B cell (primary cell): ENCODE data around the gene PRRT3. TPM values are rescaled to one million over a fixed set of nuclear protein-coding genes. Genes with fewer than 3 reads are reported as not detected.

ENCODE experiments used
- ATAC-seq: fragments of 200-7000 bp; cut with Tn5 transposase; one replicate; pipeline ENCODE4 v1.10.0; 2021; ENCODE audit warnings: low read depth, mild to moderate bottlenecking, moderate number of reproducible peaks, moderate library complexity
- CTCF ChIA-PET: fragments of 350-600 bp; sonication (Branson Sonifier 250); formaldehyde crosslinking; loops from one replicate; lab custom pipeline; 2021; ENCODE audit warnings: antibody characterized with exemption, inconsistent platforms; lab: Charles Lee
- POLR2A ChIA-PET: fragments of 350-600 bp; sonication (Branson Sonifier 250); formaldehyde crosslinking; loops from one replicate; lab custom pipeline; 2021; ENCODE audit warnings: antibody characterized with exemption; lab: Charles Lee
- DNase-seq: peaks from one replicate; pipeline ENCODE4 v3.0.0; 2013
- H2AFZ ChIP-seq: 2 replicates; pipeline ENCODE4 v1.6.1; 2012; ENCODE audit warnings: mild to moderate bottlenecking, low read depth, low read length; ENCODE audit not compliant: insufficient read depth, poor library complexity, severe bottlenecking
- H3K27ac ChIP-seq, 2 donors: 1 replicate in 1 of 2; 2 replicates in 1 of 2; pipeline ENCODE4 v1.5.1; 2012 to 2013; ENCODE audit warnings: low read length in 2 of 2, mild to moderate bottlenecking in 2 of 2, moderate library complexity in 1 of 2
- H3K27me3 ChIP-seq, 4 experiments: fragments of 200-600 bp in 1 of 4; sonication (generic) in 1 of 4; replicated peaks in 1 of 4; 1 replicate in 2 of 4; 2 replicates in 2 of 4; pipeline versions ENCODE4 v1.6.1 to v1.7.0; 2013 to 2016; ENCODE audit warnings: low read length in 3 of 4, mild to moderate bottlenecking in 2 of 4, mixed read lengths in 1 of 4, moderate library complexity in 1 of 4; ENCODE audit not compliant: insufficient read depth in 4 of 4, control insufficient read depth in 3 of 4; ENCODE audit errors: control extremely low read depth in 1 of 4
- H3K36me3 ChIP-seq, 2 experiments: replicated peaks in 1 of 2; 1 replicate in 1 of 2; 2 replicates in 1 of 2; pipeline versions ENCODE4 v1.6.1 to v1.7.1; 2013; ENCODE audit warnings: low read length in 1 of 2; ENCODE audit not compliant: insufficient read depth in 2 of 2, control insufficient read depth in 1 of 2; ENCODE audit errors: control extremely low read depth in 1 of 2, extremely low read depth in 1 of 2
- H3K4me1 ChIP-seq, 2 donors: fragments of 200-600 bp in 1 of 2; sonication (generic) in 1 of 2; 1 replicate in 1 of 2; 2 replicates in 1 of 2; pipeline versions ENCODE4 v1.5.1 to v1.6.1; 2013 to 2017; ENCODE audit warnings: low read length in 2 of 2; ENCODE audit not compliant: control insufficient read depth in 2 of 2, insufficient read depth in 2 of 2
- H3K4me2 ChIP-seq: replicated peaks from 2 replicates; pipeline ENCODE3; 2012; ENCODE audit warnings: mild to moderate bottlenecking, low read depth, low read length; ENCODE audit not compliant: poor library complexity, severe bottlenecking
- H3K4me3 ChIP-seq, 5 experiments: fragments of 200-600 bp in 1 of 5; sonication (generic) in 1 of 5; 1 replicate in 3 of 5; 2 replicates in 2 of 5; pipeline versions ENCODE4 v1.5.1 to v1.7.0; 2011 to 2016; ENCODE audit warnings: low read length in 4 of 5, mild to moderate bottlenecking in 4 of 5, low read depth in 2 of 5, control low read depth in 1 of 5, moderate library complexity in 1 of 5; ENCODE audit not compliant: insufficient read depth in 1 of 5; ENCODE audit errors: control extremely low read depth in 1 of 5, extremely low read depth in 1 of 5
- H3K79me2 ChIP-seq: fragments of 200-600 bp; sonication (generic); one replicate; pipeline ENCODE4 v1.6.0; 2016; ENCODE audit warnings: low read length; ENCODE audit not compliant: control insufficient read depth, insufficient read depth
- H3K9ac ChIP-seq: fragments of 200-600 bp; sonication (generic); 2 replicates; pipeline ENCODE4 v1.6.1; 2017; ENCODE audit warnings: mild to moderate bottlenecking, low read length, moderate library complexity
- H3K9me3 ChIP-seq, 3 donors: one replicate each; pipeline versions ENCODE4 v1.6.1 to v1.7.1; 2013; ENCODE audit warnings: low read length in 2 of 3; ENCODE audit not compliant: control insufficient read depth in 2 of 3, insufficient read depth in 1 of 3; ENCODE audit errors: control extremely low read depth in 1 of 3
- H4K20me1 ChIP-seq: 2 replicates; pipeline ENCODE4 v1.6.0; 2012; ENCODE audit warnings: mild to moderate bottlenecking, low read length; ENCODE audit not compliant: insufficient read depth, control insufficient read depth, poor library complexity, severe bottlenecking
- H3K27ac Mint-ChIP-seq: one replicate; pipeline ENCODE4 v1.8.0; 2021; ENCODE audit warnings: mixed read lengths
- H3K27me3 Mint-ChIP-seq: one replicate; pipeline ENCODE4 v1.8.0; 2021; ENCODE audit warnings: mixed read lengths
- H3K4me1 Mint-ChIP-seq: one replicate; pipeline ENCODE4 v1.8.0; 2021; ENCODE audit warnings: mixed read lengths
- H3K4me3 Mint-ChIP-seq: one replicate; pipeline ENCODE4 v1.8.0; 2021; ENCODE audit warnings: mixed read lengths
- H3K9me3 Mint-ChIP-seq: one replicate; pipeline ENCODE4 v1.8.0; 2022; ENCODE audit warnings: mixed read lengths; ENCODE audit not compliant: insufficient read depth
- CTCF ChIP-seq: fragments of 200-600 bp; IDR thresholded peaks from one replicate; pipeline ENCODE4 v1.8.0; 2022; ENCODE audit warnings: antibody characterized with exemption, mild to moderate bottlenecking
- EZH2 ChIP-seq: IDR thresholded peaks from 2 replicates; pipeline ENCODE4 v1.6.1; 2012; ENCODE audit warnings: borderline replicate concordance, low read depth, mild to moderate bottlenecking, moderate library complexity, low read length; ENCODE audit not compliant: insufficient read depth, poor library complexity, severe bottlenecking
- WGBS: methylation state at CpG from one replicate; pipeline ENCODE4 v1.1.5; 2013; ENCODE audit warnings: missing lambda C conversion rate; ENCODE audit not compliant: insufficient coverage; 5-methylcytosine and 5-hydroxymethylcytosine counted together
- intact Hi-C: fragments of 100-400 bp; cut with micrococcal nuclease; formaldehyde crosslinking; loops from one replicate; pipeline ENCODE4 v1.10.0; 2022
- polyA plus RNA-seq: library from polyadenylated mRNA; depleted of rRNA; stranded (reverse); fragments of >200 nt; gene quantifications from 2 replicates; pipeline ENCODE4 v1.2.3, GENCODE V29; 2012
- total RNA-seq, 2 donors: library from RNA; stranded (reverse); fragments of 120-200 nt in 1 of 2; gene quantifications; 1 replicate in 1 of 2; 2 replicates in 1 of 2; pipeline versions ENCODE4 v1.2.3 to v1.2.4, GENCODE V29; 2013 to 2022

PRRT3 gene
- total and polyA plus RNA-seq, 2 donors (not counting 1 experiment from before 2014, with no cell fraction given), result 1.7 to 3.9 TPM

- WGBS, result no CpG with 5 or more reads among the region's 2 CpGs
- no peak for DNase-seq
- CTCF ChIA-PET, result interaction anchor here (0.8 kb wide), 1 partner anchor 7 kb away, joined by 3 read pairs; no protein-coding TSS in a partner anchor
- H3K4me3 ChIP-seq, result no peak overlapping the region
- H3K27me3 ChIP-seq, result no peaks in the 10 kb centered on the region
- intact Hi-C loops, result no loop called here
- Mint-ChIP-seq H3K27me3 (no peaks in the 10 kb centered on the region), H3K4me3 (no peak overlapping the region), H3K27ac (no peak overlapping the region), H3K9me3 (no peaks in the 10 kb centered on the region), H3K4me1 (peaks cover 21% of the 10 kb centered on the region)
- no peak for ATAC-seq
- peaks cover 24% of the 10 kb centered on the region for H3K79me2 ChIP-seq
- H4K20me1 ChIP-seq, result no peaks in the 10 kb centered on the region
- H3K27ac ChIP-seq, result no peak overlapping the region
- TF ChIP-seq CTCF (no peak), EZH2 (no peak)
- H3K9me3 ChIP-seq, result no peaks in the 10 kb centered on the region
- H3K9ac ChIP-seq, result no peak overlapping the region
- no peak overlapping the region for H2AFZ ChIP-seq
- H3K4me1 ChIP-seq, result peaks cover 15 to 16% of the 10 kb centered on the region in 2 donors
- POLR2A ChIA-PET, result no interaction called here
- peaks cover 0 to 32% of the 10 kb centered on the region in 2 experiments for H3K36me3 ChIP-seq
- no peak overlapping the region for H3K4me2 ChIP-seq
Measured at GRCh38 chr3:9938966-9939365, 13.2 kb downstream of the PRRT3 start.

DNA sequence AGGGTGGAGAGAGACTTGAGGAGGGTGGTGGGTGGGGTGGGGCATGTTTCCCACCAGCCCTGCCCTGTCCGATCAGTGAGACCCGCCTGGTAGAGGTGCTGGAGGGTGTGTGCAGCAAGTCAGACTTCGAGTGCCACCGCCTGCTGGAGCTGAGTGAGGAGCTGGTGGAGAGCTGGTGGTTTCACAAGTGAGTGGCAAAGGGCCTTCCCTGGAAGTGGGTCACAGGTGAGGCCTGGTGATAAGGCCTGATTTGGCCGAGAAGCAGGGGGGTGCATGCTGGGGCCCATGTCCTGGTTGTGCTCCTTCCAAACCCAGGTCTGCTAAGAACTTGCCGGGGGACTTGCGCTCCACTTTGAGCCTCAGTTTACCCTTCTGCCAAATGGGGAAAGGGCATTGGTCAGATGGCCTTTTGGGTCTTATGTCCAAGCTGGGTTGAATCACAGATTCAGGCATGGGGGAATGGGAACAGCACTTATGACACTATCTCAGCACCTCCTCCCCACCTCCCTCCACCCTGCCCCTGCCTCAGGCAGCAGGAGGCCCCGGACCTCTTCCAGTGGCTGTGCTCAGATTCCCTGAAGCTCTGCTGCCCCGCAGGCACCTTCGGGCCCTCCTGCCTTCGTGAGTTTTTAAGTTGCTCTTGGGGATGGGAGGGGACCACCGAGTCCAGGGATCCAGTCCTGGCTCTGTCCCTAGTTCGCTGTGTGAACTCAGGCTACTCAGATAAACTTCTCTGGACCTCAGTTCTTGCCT, 14.5 kb downstream of the PRRT3 start:
- Histone ChIP-seq H3K4me3 (no peak overlapping the region), H3K27me3 (no peaks in the 10 kb centered on the region), H3K9me3 (no peaks in the 10 kb centered on the region), H4K20me1 (no peaks in the 10 kb centered on the region), H3K79me2 (peaks cover 27% of the 10 kb centered on the region), H3K36me3 (peaks cover 0 to 32% of the 10 kb centered on the region in 2 experiments), H3K4me2 (no peak overlapping the region), H3K9ac (no peak overlapping the region), H2AFZ (no peak overlapping the region), H3K4me1 (peaks cover 16% of the 10 kb centered on the region in 2 donors), H3K27ac (no peak overlapping the region)
- DNase-seq, result no peak
- Mint-ChIP-seq H3K27me3 (no peaks in the 10 kb centered on the region), H3K4me3 (no peak overlapping the region), H3K27ac (no peak overlapping the region), H3K4me1 (peaks cover 28% of the 10 kb centered on the region), H3K9me3 (no peaks in the 10 kb centered on the region)
- CTCF ChIA-PET, result no interaction called here
- no peak for TF ChIP-seq CTCF
- TF ChIP-seq EZH2, result no peak
- intact Hi-C loops, result no loop called here
- WGBS, result 97% methylated on average over 13 of the region's 13 CpGs
- POLR2A ChIA-PET, result no interaction called here
- no peak for ATAC-seq
